IMR-90 (cell line): ENCODE data around the gene KCNJ18. TPM values are rescaled to one million over a fixed set of nuclear protein-coding genes. Genes with fewer than 3 reads are reported as not detected.
"Not testable (repeated sequence)": the region's sequence is repeated elsewhere in the genome, so short reads cannot be mapped to it uniquely, and the experiment has no call there.

ENCODE experiments used
- ATAC-seq: fragments of 200-7000 bp; cut with Tn5 transposase; 2 replicates; pipeline ENCODE4 v1.9.1; 2020; ENCODE audit warnings: low read depth, mild to moderate bottlenecking, moderate library complexity
- BruUV-seq: library from RNA; stranded (reverse); fragments of 400-500 nt; replicated peaks from 2 replicates; lab custom pipeline; 2021; lab: Mats Ljungman, UMichigan
- CTCF ChIA-PET: fragments of 300-600 bp; formaldehyde crosslinking; extraction: SDS; loops from one replicate; lab custom pipeline; 2021; ENCODE audit warnings: antibody characterized with exemption; lab: Yijun Ruan, JAX
- POLR2A ChIA-PET: fragments of 300-600 bp; sonication (Branson Sonifier 250); formaldehyde crosslinking; loops from one replicate; lab custom pipeline; 2022; ENCODE audit warnings: antibody characterized with exemption; ENCODE audit not compliant: unreplicated experiment; lab: Charles Lee
- DNase-seq: peaks from one replicate; pipeline ENCODE4 v3.0.0; 2013
- H2AFZ ChIP-seq: replicated peaks from 2 replicates; pipeline ENCODE3; 2013; ENCODE audit warnings: low read length, mild to moderate bottlenecking; ENCODE audit not compliant: poor library complexity
- H2AK5ac ChIP-seq: 2 replicates; pipeline ENCODE4 v1.6.1; 2013; ENCODE audit warnings: low read depth, low read length, inconsistent platforms
- H2AK9ac ChIP-seq: replicated peaks from 2 replicates; pipeline ENCODE3; 2013; ENCODE audit warnings: mild to moderate bottlenecking, low read depth, low read length, moderate library complexity; ENCODE audit not compliant: poor library complexity
- H2BK120ac ChIP-seq: 2 replicates; pipeline ENCODE4 v1.6.1; 2013; ENCODE audit warnings: low read depth, low read length, inconsistent platforms
- H2BK15ac ChIP-seq: 3 replicates; pipeline ENCODE4 v1.6.1; 2013; ENCODE audit warnings: low read depth, low read length, inconsistent platforms
- H2BK20ac ChIP-seq: 2 replicates; pipeline ENCODE4 v1.6.1; 2013; ENCODE audit warnings: low read depth, mild to moderate bottlenecking, inconsistent platforms, low read length, moderate library complexity
- H2BK5ac ChIP-seq: 2 replicates; pipeline ENCODE4 v1.6.1; 2013; ENCODE audit warnings: mild to moderate bottlenecking, low read depth, low read length, inconsistent platforms; ENCODE audit not compliant: poor library complexity, severe bottlenecking
- H3K14ac ChIP-seq: replicated peaks from 2 replicates; pipeline ENCODE4 v1.6.1; 2013; ENCODE audit warnings: low read depth, low read length, inconsistent platforms
- H3K18ac ChIP-seq: 2 replicates; pipeline ENCODE4 v1.6.1; 2013; ENCODE audit warnings: low read depth, low read length, control low read depth
- H3K23ac ChIP-seq: 2 replicates; pipeline ENCODE4 v1.6.1; 2013; ENCODE audit warnings: low read depth, low read length, inconsistent platforms
- H3K27ac ChIP-seq: 2 replicates; pipeline ENCODE4 v1.5.1; 2013; ENCODE audit warnings: mild to moderate bottlenecking, control low read depth, low read length; ENCODE audit not compliant: insufficient read depth
- H3K27me3 ChIP-seq: 2 replicates; pipeline ENCODE4 v1.6.1; 2013; ENCODE audit warnings: low read length; ENCODE audit not compliant: control insufficient read depth, insufficient read depth
- H3K36me3 ChIP-seq: 2 replicates; pipeline ENCODE4 v1.6.1; 2013; ENCODE audit warnings: low read length, mixed read lengths; ENCODE audit not compliant: control insufficient read depth, insufficient read depth
- H3K4ac ChIP-seq: 2 replicates; pipeline ENCODE4 v1.6.1; 2013; ENCODE audit warnings: low read depth, low read length, inconsistent platforms
- H3K4me1 ChIP-seq: 2 replicates; pipeline ENCODE4 v1.6.1; 2013; ENCODE audit warnings: low read length, mixed read lengths; ENCODE audit not compliant: control insufficient read depth, insufficient read depth
- H3K4me2 ChIP-seq: 2 replicates; pipeline ENCODE4 v1.6.1; 2013; ENCODE audit warnings: low read depth, mild to moderate bottlenecking, control low read depth, low read length, moderate library complexity
- H3K4me3 ChIP-seq: 2 replicates; pipeline ENCODE4 v1.5.1; 2013; ENCODE audit warnings: low read depth, mild to moderate bottlenecking, control low read depth, low read length, moderate library complexity; ENCODE audit not compliant: insufficient read depth
- H3K56ac ChIP-seq: 2 replicates; pipeline ENCODE4 v1.6.1; 2013; ENCODE audit warnings: low read length, inconsistent platforms; ENCODE audit not compliant: insufficient read depth; ENCODE audit errors: extremely low read depth
- H3K79me1 ChIP-seq, 2 experiments: 2 replicates each; pipeline ENCODE4 v1.6.1; 2013; ENCODE audit warnings: low read length in 2 of 2, inconsistent platforms in 1 of 2, low read depth in 1 of 2
- H3K9ac ChIP-seq: 2 replicates; pipeline ENCODE4 v1.6.1; 2013; ENCODE audit warnings: low read depth, low read length, control low read depth
- H3K9me1 ChIP-seq: 2 replicates; pipeline ENCODE4 v1.6.1; 2013; ENCODE audit warnings: low read length, inconsistent platforms; ENCODE audit not compliant: insufficient read depth
- H3K9me3 ChIP-seq: 2 replicates; pipeline ENCODE4 v1.6.1; 2013; ENCODE audit warnings: low read length; ENCODE audit not compliant: control insufficient read depth, insufficient read depth
- H4K20me1 ChIP-seq: 2 replicates; pipeline ENCODE4 v1.6.1; 2013; ENCODE audit warnings: low read length, inconsistent platforms; ENCODE audit not compliant: insufficient read depth
- H4K5ac ChIP-seq: 2 replicates; pipeline ENCODE4 v1.6.1; 2013; ENCODE audit warnings: mild to moderate bottlenecking, low read depth, low read length, control low read depth
- H4K8ac ChIP-seq, 2 experiments: 2 replicates each; pipeline ENCODE4 v1.6.1; 2013; ENCODE audit warnings: low read depth in 2 of 2, low read length in 2 of 2, control low read depth in 1 of 2, inconsistent platforms in 1 of 2
- H4K91ac ChIP-seq: 2 replicates; pipeline ENCODE4 v1.6.1; 2013; ENCODE audit warnings: low read depth, low read length, inconsistent platforms; ENCODE audit not compliant: insufficient read depth
- WGBS, 2 experiments: methylation state at CpG; one replicate each; pipeline versions ENCODE4 v1.1.5 to v1.1.7; 2013; ENCODE audit warnings: missing lambda C conversion rate in 2 of 2; ENCODE audit not compliant: insufficient read length in 1 of 2; ENCODE audit errors: extremely low coverage in 2 of 2; 5-methylcytosine and 5-hydroxymethylcytosine counted together
- dilution Hi-C: fragments of 300-500 bp; cut with HindIII; formaldehyde crosslinking; loops from one replicate; pipeline ENCODE4 v1.14.3; 2018; ENCODE audit warnings: low sequenced_read_pairs; ENCODE audit not compliant: unreplicated experiment
- in situ Hi-C: fragments of 300-500 bp; cut with MboI; formaldehyde crosslinking; loops from 3 replicates; pipeline ENCODE4 v1.14.3; 2019; ENCODE audit warnings: low sequenced_read_pairs, inconsistent platforms, mixed read lengths
- intact Hi-C: fragments of 100-400 bp; cut with micrococcal nuclease; formaldehyde crosslinking; loops from 2 replicates; pipeline ENCODE4 v1.10.0; 2022
- polyA plus RNA-seq, 3 experiments: library from polyadenylated mRNA; depleted of rRNA; stranded (reverse); fragments of >200 nt; gene quantifications; 2 replicates each; pipeline ENCODE4 v1.2.3, GENCODE V29; 2012; ENCODE audit warnings: low replicate concordance in 1 of 3
- total RNA-seq: library from RNA; depleted of rRNA; stranded (reverse); fragments of >200 nt; gene quantifications from 2 replicates; pipeline ENCODE4 v1.2.3, GENCODE V29; 2012

KCNJ18 gene
- total and polyA plus RNA-seq, 2 of the 4 experiments (the other 2 are of a cell fraction): not detected

DNA sequence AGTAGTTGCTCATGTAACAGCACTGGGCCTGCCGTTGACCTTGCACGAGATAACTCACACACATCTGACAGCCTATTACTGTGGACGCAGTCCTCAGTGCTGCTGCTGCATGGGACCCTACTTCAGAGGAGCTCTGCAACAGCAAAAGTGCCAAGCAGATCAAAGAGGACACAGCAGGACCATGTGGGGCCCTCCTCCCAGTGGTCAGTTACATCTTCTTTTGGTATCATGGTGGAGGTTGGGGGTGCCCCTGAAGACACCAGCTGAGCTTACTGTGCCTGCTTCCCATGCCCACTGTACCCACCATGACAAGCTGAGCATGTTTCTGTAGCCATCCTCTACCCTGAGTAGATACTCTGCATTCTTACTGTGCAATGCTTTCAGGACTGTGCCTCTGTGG, 41.6 kb downstream of the KCNJ18 start:
- CTCF ChIA-PET, intact Hi-C loops, ATAC-seq: not testable (repeated sequence)

DNA sequence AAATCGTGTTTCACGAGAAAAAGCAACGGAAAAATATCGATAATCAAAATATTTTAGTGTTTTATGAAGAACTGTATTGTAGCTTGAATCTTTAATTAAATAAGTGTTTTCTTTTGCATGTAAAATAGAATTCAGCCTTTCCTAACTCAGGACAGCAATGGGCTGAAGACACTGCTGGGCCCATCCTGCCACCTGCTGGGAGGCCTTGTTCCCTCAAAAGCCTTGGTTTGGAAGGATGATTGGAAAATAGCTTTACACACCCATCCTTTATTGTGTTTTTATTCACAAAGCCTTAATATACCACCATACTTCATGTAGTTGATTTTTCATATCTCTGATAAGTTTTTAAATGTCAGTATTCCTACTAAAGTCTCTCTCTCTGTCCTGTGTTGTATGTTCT, 43.5 kb downstream of the KCNJ18 start:
- H3K36me3 ChIP-seq, dilution Hi-C loops, H3K9ac ChIP-seq, H2AK5ac ChIP-seq, H3K79me1 ChIP-seq, POLR2A ChIA-PET, H3K4me2 ChIP-seq, H4K20me1 ChIP-seq, H3K9me1 ChIP-seq, H2BK15ac ChIP-seq, CTCF ChIA-PET, H2BK120ac ChIP-seq, in situ Hi-C loops, H3K23ac ChIP-seq, H4K8ac ChIP-seq, H3K14ac ChIP-seq, H3K18ac ChIP-seq, H3K27me3 ChIP-seq, H2AFZ ChIP-seq, H3K4ac ChIP-seq, H3K9me3 ChIP-seq, H2BK20ac ChIP-seq, intact Hi-C loops, H3K4me1 ChIP-seq, ATAC-seq, H4K91ac ChIP-seq, H3K27ac ChIP-seq, H3K4me3 ChIP-seq, H4K5ac ChIP-seq, H3K56ac ChIP-seq, DNase-seq, BruUV-seq, H2BK5ac ChIP-seq, H2AK9ac ChIP-seq: not testable (repeated sequence)
- WGBS, 2 experiments: no CpG with 5 or more reads among the region's 4 CpGs

More for the DNA sequence above, 41.6 kb downstream of the KCNJ18 start:
- DNase-seq, H3K4me1 ChIP-seq, BruUV-seq, H4K91ac ChIP-seq, POLR2A ChIA-PET, H3K27me3 ChIP-seq, H2AFZ ChIP-seq, H2AK5ac ChIP-seq, H3K36me3 ChIP-seq, H3K4me2 ChIP-seq, H2BK20ac ChIP-seq, H3K23ac ChIP-seq, H3K18ac ChIP-seq, H4K8ac ChIP-seq, H4K5ac ChIP-seq, H3K4me3 ChIP-seq, H4K20me1 ChIP-seq, H3K9me3 ChIP-seq, H3K9me1 ChIP-seq, dilution Hi-C loops, H3K14ac ChIP-seq, H3K9ac ChIP-seq, in situ Hi-C loops, H3K27ac ChIP-seq, H3K4ac ChIP-seq, H2AK9ac ChIP-seq, H2BK15ac ChIP-seq, H2BK5ac ChIP-seq, H3K56ac ChIP-seq, H3K79me1 ChIP-seq, H2BK120ac ChIP-seq: not testable (repeated sequence)
- WGBS, 2 experiments: no CpG with 5 or more reads among the region's 3 CpGs
